Activated CD4-positive, alpha-beta memory T cell treated with anti-CD3 and anti-CD28 coated beads, Interleukin-2, amount 10 ng/mL, durations not matched to agents 7 days and 5 days (primary cell): ENCODE measurements around the gene UBE2D1. TPM values are rescaled to one million over a fixed set of nuclear protein-coding genes. Genes with fewer than 3 reads are reported as not detected.

Experiments used
- CTCF ChIA-PET: fragments of 350-600 bp; sonication (Branson Sonifier 250); formaldehyde crosslinking; loops from one replicate; lab custom pipeline; 2021; ENCODE audit warnings: antibody characterized with exemption, inconsistent platforms; lab: Charles Lee
- POLR2A ChIA-PET: fragments of 350-600 bp; sonication (Branson Sonifier 250); formaldehyde crosslinking; loops from one replicate; lab custom pipeline; 2021; ENCODE audit warnings: antibody characterized with exemption; lab: Charles Lee
- DNase-seq: peaks from one replicate; pipeline ENCODE4 v3.0.0-alpha.2; 2020
- H3K27ac Mint-ChIP-seq: one replicate; pipeline ENCODE4 v1.8.0; 2021; ENCODE audit warnings: mild to moderate bottlenecking, mixed read lengths
- H3K27me3 Mint-ChIP-seq: one replicate; pipeline ENCODE4 v1.8.0; 2021; ENCODE audit warnings: mixed read lengths
- H3K36me3 Mint-ChIP-seq: one replicate; pipeline ENCODE4 v1.8.0; 2021; ENCODE audit warnings: low read depth, mixed read lengths
- H3K4me1 Mint-ChIP-seq: one replicate; pipeline ENCODE4 v1.8.0; 2021; ENCODE audit warnings: mixed read lengths
- H3K4me3 Mint-ChIP-seq: one replicate; pipeline ENCODE4 v1.8.0; 2021; ENCODE audit warnings: mild to moderate bottlenecking, mixed read lengths
- H3K9me3 Mint-ChIP-seq: one replicate; pipeline ENCODE4 v1.8.0; 2021; ENCODE audit warnings: mixed read lengths
- total RNA-seq, 2 experiments: library from RNA; stranded (reverse); gene quantifications; one replicate each; pipeline ENCODE4 v1.2.3, GENCODE V29; 2021

The UBE2D1 gene
- 10 to 100 TPM; 10.9 to 13.2 TPM for total RNA-seq

DNA sequence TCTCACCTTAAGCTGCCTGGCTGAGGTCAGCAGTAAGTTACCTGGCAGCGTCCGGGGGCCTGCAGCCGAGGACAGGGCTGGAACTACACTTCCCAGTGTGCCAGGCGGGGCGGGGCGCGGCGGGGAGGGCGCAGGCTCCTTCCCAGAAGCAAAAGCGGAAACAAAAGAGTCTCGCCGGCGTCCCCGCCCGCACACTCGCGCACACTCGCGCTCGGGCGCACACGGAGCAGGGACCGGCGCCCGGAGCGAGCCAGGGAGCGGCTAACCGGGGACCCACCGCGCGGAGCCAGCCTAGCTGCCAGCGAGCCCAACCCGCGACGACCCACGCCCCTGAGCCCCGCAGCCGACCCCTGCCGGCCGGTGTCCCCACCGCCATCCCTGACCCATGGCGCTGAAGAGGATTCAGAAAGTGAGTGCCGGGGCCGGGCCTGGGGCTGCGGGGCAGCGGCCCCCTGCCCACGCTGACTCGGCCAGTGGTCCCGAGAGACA, at the start of gene UBE2D1:
UBE2D1 (plus strand) TSS at position 190 of the 489 bp plus-strand sequence; CDS start at position 386, 196 bp downstream.
- Mint-ChIP-seq H3K27me3 (peaks cover 14% of the 10 kb centered on the region), H3K4me1 (peaks cover 25% of the 10 kb centered on the region), H3K9me3 (no peaks in the 10 kb centered on the region), H3K4me3 (peak within 1 kb of the TSS; percentile 93), H3K27ac (peak within 1 kb of the TSS; percentile 53), H3K36me3 (peaks cover 14% of the 10 kb centered on the region)
- POLR2A ChIA-PET: interaction anchor here (1.3 to 2.0 kb wide), 3 partner anchors 9 to 67 kb away, joined by 3 to 21 read pairs (median 7); partner anchors contain the start of genes CISD1, IPMK and TFAM
- DNase-seq: peak; percentile 84
- CTCF ChIA-PET: interaction anchor here (1.1 to 1.6 kb wide), 2 partner anchors 10 to 158 kb away, joined by 3 to 5 read pairs; no protein-coding TSS in a partner anchor

DNA sequence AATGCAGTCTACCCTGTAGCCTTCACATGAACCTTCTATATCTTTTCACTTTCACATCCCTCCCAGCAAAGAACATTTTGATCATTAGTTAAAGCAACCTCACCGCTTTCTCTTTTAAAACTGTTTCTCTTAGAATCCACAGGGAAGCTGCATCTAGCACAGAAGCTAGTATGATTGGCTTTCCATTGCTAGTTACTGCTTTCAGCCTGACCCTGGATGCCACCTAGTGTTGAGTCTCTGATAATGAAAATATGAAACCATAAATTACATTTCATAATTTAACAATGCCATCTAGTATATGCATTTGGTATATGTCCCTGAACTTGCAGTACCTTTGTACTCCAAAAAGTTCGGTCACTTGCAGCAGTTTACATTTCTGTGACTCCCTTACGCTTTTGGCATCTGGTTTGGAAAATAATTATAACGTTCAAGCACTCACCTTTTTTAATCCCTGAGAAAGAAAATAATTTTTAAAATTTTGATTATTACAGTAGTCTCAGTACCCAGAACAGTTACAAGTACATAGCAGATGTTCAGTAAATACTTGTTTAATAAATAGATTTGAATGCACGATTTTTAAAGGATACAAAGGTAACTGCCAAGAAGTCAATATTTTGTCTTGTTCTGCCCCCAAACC, 43.1 kb upstream of the UBE2D1 start:
- ChIA-PET CTCF (interaction anchor here (0.7 to 3.6 kb wide), 11 partner anchors 8 to 139 kb away, joined by 3 to 81 read pairs (median 5); partner anchors contain the start of gene CISD1), POLR2A (interaction anchor here (2.7 kb wide), 1 partner anchor 23 kb away, joined by 13 read pairs; the partner anchor contains the start of genes CISD1 and IPMK)
- Mint-ChIP-seq H3K36me3 (peaks cover 2% of the 10 kb centered on the region), H3K4me3 (no peak overlapping the region), H3K9me3 (no peaks in the 10 kb centered on the region), H3K27ac (no peak overlapping the region), H3K4me1 (no peaks in the 10 kb centered on the region), H3K27me3 (no peaks in the 10 kb centered on the region)
- DNase-seq: peak; percentile 33

DNA sequence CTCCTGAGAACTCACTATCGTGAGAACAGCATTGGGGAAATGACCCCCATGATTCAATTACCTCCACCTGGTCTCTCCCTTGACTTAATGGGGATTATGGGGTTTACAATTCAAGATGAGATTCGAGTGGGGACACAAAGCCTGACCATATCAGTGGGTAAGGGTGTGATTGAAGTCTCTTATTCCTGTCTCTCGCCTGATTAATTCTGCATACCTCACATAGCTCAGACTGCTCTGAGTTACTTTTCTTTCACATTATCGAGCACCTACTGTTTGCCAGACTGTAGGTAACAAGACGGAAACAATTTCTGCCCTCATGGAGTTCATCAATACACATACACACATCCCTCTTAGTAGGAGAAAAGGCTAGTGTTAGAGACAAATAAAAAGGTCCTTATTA, 40.8 kb upstream of the UBE2D1 start:
- CTCF ChIA-PET: interaction anchor here (0.7 to 1.1 kb wide), 3 partner anchors 25 to 114 kb away, joined by 3 to 5 read pairs (median 3); partner anchors contain the start of genes CISD1 and TFAM
- Mint-ChIP-seq H3K4me1 (no peaks in the 10 kb centered on the region), H3K9me3 (no peaks in the 10 kb centered on the region), H3K36me3 (peaks cover 2% of the 10 kb centered on the region), H3K4me3 (no peak overlapping the region), H3K27me3 (no peaks in the 10 kb centered on the region), H3K27ac (no peak overlapping the region)
- no peak for DNase-seq
- POLR2A ChIA-PET: no interaction called here

DNA sequence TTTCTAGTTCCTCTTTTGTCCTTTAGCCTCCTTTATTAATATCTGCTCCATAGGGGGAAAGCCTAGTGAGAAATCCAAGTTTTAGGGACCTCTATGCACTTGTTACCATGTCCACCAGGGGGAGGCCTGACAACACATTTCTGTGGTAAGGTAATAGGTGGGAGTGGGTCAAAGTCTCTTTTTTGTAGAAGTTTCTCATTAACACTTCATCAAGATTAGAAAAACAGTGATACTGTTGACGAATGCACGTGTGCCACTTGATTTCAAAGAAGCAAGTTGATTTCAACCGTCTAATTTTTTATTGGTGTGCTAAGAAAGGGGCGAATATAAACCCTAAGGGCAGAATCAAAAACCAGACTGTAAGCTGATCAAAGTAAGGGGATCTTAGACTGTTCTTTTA, 35.2 kb upstream of the UBE2D1 start:
- H3K9me3 Mint-ChIP-seq: no peaks in the 10 kb centered on the region
- H3K4me1 Mint-ChIP-seq: no peaks in the 10 kb centered on the region
- H3K4me3 Mint-ChIP-seq: no peak overlapping the region
- DNase-seq: peak; percentile 55
- no peaks in the 10 kb centered on the region for H3K36me3 Mint-ChIP-seq
- H3K27ac Mint-ChIP-seq: no peak overlapping the region
- ChIA-PET CTCF (interaction anchor here (0.8 to 2.4 kb wide), 14 partner anchors 9 to 122 kb away, joined by 3 to 16 read pairs (median 4); partner anchors contain the start of genes CISD1 and TFAM), POLR2A (no interaction called here)
- peaks cover 18% of the 10 kb centered on the region for H3K27me3 Mint-ChIP-seq

DNA sequence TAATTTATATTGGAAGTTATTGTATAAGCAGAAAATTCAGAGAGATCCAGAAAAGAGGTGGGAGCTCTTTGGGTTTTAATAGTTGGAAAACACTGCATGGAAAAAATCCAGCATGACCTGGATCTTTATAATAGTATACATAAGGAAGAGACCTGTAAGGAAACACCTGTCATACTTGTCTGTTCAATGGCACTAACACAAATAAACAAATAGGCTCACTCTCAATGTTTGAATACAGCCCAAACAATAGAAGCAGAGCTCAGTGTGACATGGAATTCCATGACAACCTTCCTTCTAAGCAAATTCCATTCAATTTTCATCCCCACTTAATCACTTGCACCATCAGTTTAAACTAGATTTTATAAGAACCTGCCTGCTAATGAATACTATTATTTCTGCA, 34.1 kb upstream of the UBE2D1 start:
- no peaks in the 10 kb centered on the region for H3K4me1 Mint-ChIP-seq
- no peaks in the 10 kb centered on the region for H3K36me3 Mint-ChIP-seq
- ChIA-PET CTCF (interaction anchor here (1.1 to 2.4 kb wide), 8 partner anchors 10 to 123 kb away, joined by 3 to 16 read pairs (median 4); no protein-coding TSS in a partner anchor), POLR2A (no interaction called here)
- no peak overlapping the region for H3K27ac Mint-ChIP-seq
- no peaks in the 10 kb centered on the region for H3K9me3 Mint-ChIP-seq
- H3K27me3 Mint-ChIP-seq: peaks cover 18% of the 10 kb centered on the region
- no peak for DNase-seq
- H3K4me3 Mint-ChIP-seq: no peak overlapping the region

DNA sequence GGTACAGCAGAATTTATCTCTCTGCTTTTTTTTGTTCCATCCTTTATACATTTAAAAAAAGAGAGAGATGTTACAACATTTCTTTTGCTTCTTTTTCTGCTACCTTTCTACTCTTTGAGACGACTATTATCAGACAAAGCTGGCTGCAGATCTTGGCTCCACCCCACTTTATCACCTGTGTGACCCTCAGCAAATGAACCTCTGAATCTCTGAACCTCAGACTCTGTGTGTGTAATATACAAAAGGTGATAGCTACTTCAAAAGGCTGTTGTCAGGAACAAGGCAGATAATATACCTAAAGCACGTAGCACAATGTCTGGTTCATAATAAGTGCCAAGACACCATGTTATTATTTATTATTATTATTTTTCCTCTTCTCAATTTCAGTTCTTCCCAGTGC, 32.6 kb upstream of the UBE2D1 start:
- no peak overlapping the region for H3K4me3 Mint-ChIP-seq
- H3K4me1 Mint-ChIP-seq: no peaks in the 10 kb centered on the region
- H3K36me3 Mint-ChIP-seq: no peaks in the 10 kb centered on the region
- no peak overlapping the region for H3K27ac Mint-ChIP-seq
- H3K27me3 Mint-ChIP-seq: peaks cover 21% of the 10 kb centered on the region
- ChIA-PET POLR2A (no interaction called here), CTCF (no interaction called here)
- H3K9me3 Mint-ChIP-seq: no peaks in the 10 kb centered on the region
- DNase-seq: no peak

DNA sequence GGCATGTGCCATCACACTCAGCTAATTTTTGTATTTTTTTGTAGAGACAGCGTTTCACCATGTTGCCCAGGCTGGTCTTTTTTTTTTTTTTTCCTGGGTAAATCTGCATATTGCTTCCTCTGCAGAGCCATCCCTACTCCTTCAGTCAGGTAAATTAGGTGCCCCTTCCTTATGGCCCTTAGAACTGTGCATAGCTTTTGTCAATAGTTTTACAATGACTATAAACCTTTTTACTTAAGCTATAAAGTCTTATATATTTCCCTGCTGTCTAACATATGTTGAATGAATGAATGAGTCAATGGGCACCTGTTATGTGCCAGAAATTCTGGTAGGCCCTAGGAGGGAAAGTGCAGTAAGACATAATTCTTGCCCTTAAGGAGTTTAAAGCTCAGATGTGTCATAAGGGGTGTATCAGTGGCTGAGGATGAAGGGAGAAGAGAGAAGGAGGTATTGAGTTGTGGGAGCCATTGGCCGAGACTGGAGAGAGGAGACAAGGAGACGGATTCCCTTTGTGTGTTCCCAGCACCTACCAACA, 30.6 kb upstream of the UBE2D1 start:
- Mint-ChIP-seq H3K27ac (no peak overlapping the region), H3K9me3 (no peaks in the 10 kb centered on the region), H3K4me3 (no peak overlapping the region), H3K4me1 (no peaks in the 10 kb centered on the region), H3K27me3 (peaks cover 23% of the 10 kb centered on the region), H3K36me3 (no peaks in the 10 kb centered on the region)
- POLR2A ChIA-PET: no interaction called here
- CTCF ChIA-PET: interaction anchor here (0.6 to 1.0 kb wide), 2 partner anchors 80 to 140 kb away, joined by 3 read pairs; no protein-coding TSS in a partner anchor
- no peak for DNase-seq

DNA sequence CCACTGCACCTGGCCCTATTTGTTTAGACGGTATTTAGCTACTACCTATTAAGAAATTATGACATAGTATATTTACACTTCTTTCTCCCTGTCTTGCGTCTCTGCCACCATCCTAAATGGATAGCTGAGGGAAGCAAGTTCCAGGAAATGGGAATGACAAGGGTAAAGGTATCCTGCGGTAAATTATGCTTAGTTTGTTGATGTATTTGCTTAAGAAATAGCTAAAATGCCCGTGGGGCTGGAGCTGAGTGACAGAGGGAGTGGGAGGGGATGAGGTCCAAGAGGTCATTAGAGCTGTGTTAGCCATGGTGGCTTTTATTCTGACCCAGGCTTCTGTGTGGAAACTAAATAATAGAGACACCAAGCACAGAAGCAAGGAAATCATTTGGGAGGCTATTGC, 29.0 kb upstream of the UBE2D1 start:
- ChIA-PET CTCF (no interaction called here), POLR2A (no interaction called here)
- no peak for DNase-seq
- H3K36me3 Mint-ChIP-seq: no peaks in the 10 kb centered on the region
- no peak overlapping the region for H3K27ac Mint-ChIP-seq
- no peak overlapping the region for H3K4me3 Mint-ChIP-seq
- no peaks in the 10 kb centered on the region for H3K9me3 Mint-ChIP-seq
- H3K27me3 Mint-ChIP-seq: peaks cover 28% of the 10 kb centered on the region
- H3K4me1 Mint-ChIP-seq: no peaks in the 10 kb centered on the region

DNA sequence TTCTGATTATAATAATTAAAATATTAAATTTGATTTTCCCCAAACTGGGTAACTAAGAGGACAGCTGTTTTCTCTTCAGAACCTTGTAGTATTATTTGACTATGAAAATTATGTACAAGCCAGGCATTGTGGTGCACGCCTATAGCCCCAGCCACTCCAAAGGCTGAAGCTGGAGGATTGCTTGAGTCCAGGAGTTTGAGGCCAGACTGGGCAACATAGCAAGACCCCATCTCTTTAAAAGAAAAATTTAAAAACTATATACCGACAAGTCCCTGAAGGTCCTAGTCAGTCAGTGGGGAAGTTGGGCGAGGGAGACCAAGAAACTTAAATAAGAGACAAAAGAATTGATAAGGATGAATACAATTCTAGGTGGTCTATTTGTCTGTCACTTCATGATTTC, 27.1 kb upstream of the UBE2D1 start:
- CTCF ChIA-PET: no interaction called here
- Mint-ChIP-seq H3K27me3 (peaks cover 19% of the 10 kb centered on the region), H3K36me3 (no peaks in the 10 kb centered on the region), H3K9me3 (no peaks in the 10 kb centered on the region), H3K4me3 (no peak overlapping the region), H3K4me1 (no peaks in the 10 kb centered on the region), H3K27ac (no peak overlapping the region)
- POLR2A ChIA-PET: no interaction called here
- DNase-seq: no peak

DNA sequence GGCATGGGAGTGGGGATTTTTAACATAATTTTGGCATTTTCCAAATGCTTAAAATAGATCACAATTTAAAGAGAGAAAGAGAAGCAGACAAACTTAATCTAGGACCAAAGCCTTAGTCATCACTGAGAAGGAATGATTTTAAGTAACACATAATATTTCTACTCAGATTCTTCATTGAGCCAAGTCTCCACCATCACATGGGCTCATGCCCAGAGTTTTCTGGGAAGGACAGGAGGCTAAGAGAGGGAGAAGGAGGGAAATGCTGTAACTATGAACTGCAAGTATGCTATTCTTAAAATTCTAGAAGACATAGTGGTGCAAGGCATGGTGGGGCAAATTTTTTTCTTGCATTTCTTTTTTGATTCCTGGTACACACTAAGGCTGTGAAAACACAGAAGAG, 23.8 kb upstream of the UBE2D1 start:
- Mint-ChIP-seq H3K27me3 (peaks cover 14% of the 10 kb centered on the region), H3K36me3 (no peaks in the 10 kb centered on the region), H3K4me1 (no peaks in the 10 kb centered on the region), H3K27ac (no peak overlapping the region), H3K9me3 (no peaks in the 10 kb centered on the region), H3K4me3 (no peak overlapping the region)
- POLR2A ChIA-PET: no interaction called here
- CTCF ChIA-PET: no interaction called here
- DNase-seq: no peak

DNA sequence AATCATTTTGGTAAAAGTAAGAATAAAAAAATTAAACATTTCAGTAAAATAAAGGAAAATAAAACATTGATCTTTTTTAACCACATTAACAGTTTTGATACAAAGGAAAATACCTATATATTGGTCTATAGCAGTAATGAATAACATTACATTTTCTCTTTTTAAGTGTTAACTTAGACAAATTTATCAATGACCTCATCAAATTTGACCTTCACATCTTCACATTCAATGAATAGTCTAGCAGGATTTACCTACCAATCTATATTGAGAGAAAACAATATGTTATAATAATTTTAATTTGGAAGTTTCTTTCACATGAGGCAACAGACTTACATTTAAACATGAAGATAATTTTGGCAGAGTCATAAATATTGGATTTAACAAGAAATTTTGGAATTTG, 17.9 kb upstream of the UBE2D1 start:
- Mint-ChIP-seq H3K4me3 (no peak overlapping the region), H3K36me3 (no peaks in the 10 kb centered on the region), H3K9me3 (no peaks in the 10 kb centered on the region), H3K4me1 (no peaks in the 10 kb centered on the region), H3K27me3 (no peaks in the 10 kb centered on the region), H3K27ac (no peak overlapping the region)
- CTCF ChIA-PET: no interaction called here
- POLR2A ChIA-PET: no interaction called here
- no peak for DNase-seq

DNA sequence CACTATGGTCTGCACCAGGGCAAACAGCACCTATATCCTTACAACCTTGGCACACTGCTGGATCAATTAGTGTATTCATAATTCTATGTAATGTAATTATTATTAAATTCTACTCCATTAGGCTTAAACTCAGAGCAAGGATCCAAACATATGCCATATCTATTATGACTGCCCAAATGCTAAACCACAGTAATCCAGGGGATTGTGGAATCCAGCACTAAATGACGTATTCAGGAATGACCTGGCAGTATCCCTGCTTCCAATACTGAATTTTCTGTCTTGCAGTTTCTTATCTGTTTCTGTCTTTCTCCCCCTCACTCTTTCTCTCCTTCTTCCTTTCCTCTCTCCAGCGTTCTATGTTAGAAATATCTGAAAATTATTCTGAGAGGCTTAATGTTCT, 16.5 kb upstream of the UBE2D1 start:
- ChIA-PET CTCF (no interaction called here), POLR2A (no interaction called here)
- no peak for DNase-seq
- H3K4me3 Mint-ChIP-seq: no peak overlapping the region
- no peaks in the 10 kb centered on the region for H3K36me3 Mint-ChIP-seq
- no peaks in the 10 kb centered on the region for H3K9me3 Mint-ChIP-seq
- H3K27me3 Mint-ChIP-seq: no peaks in the 10 kb centered on the region
- H3K4me1 Mint-ChIP-seq: peaks cover 9% of the 10 kb centered on the region
- H3K27ac Mint-ChIP-seq: no peak overlapping the region

DNA sequence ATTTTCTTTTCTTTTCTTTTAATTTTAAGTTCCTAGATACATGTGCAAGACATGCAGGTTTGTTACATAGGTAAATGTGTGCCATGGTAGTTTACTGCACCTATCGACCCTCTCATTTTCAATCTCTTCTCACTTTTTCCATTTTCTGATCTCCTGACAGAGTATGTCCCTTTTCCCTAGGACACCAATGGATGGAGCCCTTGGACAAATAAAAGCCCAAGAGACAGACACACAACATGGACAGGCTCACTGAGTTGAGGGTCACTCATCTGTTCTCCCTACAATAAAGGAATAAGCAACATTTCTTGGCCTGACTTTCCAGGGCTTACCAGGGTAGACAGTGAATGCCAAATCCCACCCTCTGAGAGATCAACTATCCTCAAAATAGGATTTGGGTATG, 15.2 kb upstream of the UBE2D1 start:
- no peak overlapping the region for H3K27ac Mint-ChIP-seq
- no peaks in the 10 kb centered on the region for H3K27me3 Mint-ChIP-seq
- no peaks in the 10 kb centered on the region for H3K9me3 Mint-ChIP-seq
- POLR2A ChIA-PET: no interaction called here
- H3K4me3 Mint-ChIP-seq: no peak overlapping the region
- DNase-seq: no peak
- CTCF ChIA-PET: no interaction called here
- H3K4me1 Mint-ChIP-seq: peaks cover 9% of the 10 kb centered on the region
- H3K36me3 Mint-ChIP-seq: no peaks in the 10 kb centered on the region
